ENCODE results near the gene SCN9A.

DNA sequence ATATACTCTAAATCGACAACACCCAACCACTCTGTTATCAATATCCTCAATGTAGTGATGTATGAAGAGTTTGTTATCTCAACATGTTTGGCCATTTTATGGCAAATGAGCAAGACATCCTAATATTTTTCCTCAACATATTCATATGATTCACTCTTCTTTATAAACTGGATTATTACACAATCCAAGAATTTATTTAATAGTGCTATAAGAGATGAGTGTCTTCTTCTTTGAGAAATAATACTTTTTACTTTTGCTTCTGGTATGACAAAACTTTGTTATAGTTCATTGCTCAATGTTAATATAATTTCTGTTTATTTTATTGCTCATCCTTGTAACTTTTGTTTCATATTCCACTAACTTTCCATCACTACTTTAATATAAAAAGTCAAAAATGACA, 44.3 kb downstream of the SCN9A start:
- TF ChIP-seq POLR2A (IDR thresholded peaks at IDR 0.05) = no peak
- TF ChIP-seq, protein P1, sequence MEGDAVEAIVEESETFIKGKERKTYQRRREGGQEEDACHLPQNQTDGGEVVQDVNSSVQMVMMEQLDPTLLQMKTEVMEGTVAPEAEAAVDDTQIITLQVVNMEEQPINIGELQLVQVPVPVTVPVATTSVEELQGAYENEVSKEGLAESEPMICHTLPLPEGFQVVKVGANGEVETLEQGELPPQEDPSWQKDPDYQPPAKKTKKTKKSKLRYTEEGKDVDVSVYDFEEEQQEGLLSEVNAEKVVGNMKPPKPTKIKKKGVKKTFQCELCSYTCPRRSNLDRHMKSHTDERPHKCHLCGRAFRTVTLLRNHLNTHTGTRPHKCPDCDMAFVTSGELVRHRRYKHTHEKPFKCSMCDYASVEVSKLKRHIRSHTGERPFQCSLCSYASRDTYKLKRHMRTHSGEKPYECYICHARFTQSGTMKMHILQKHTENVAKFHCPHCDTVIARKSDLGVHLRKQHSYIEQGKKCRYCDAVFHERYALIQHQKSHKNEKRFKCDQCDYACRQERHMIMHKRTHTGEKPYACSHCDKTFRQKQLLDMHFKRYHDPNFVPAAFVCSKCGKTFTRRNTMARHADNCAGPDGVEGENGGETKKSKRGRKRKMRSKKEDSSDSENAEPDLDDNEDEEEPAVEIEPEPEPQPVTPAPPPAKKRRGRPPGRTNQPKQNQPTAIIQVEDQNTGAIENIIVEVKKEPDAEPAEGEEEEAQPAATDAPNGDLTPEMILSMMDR (IDR thresholded peaks at IDR 0.05) = no peak

Measured in upper lobe of left lung (tissue), 4 donors.